Testis (tissue), 2 donors: ENCODE results near the gene LASP1NB.
"Not testable (repeated sequence)": the region's sequence is repeated elsewhere in the genome, so short reads cannot be mapped to it uniquely, and the experiment has no call there.

Experiments
- DNase-seq: peaks from one replicate; pipeline ENCODE4 v3.0.0-alpha.2; 2019
- H3K27ac ChIP-seq, 2 donors: fragments of 200-600 bp; sonication (generic); one replicate each; pipeline ENCODE4 v1.5.1; 2019
- H3K27me3 ChIP-seq: fragments of 200-600 bp; sonication (generic); one replicate; pipeline ENCODE4 v1.5.1; 2019
- H3K36me3 ChIP-seq: fragments of 200-600 bp; sonication (generic); one replicate; pipeline ENCODE4 v1.5.1; 2017; ENCODE audit warnings: low read depth; ENCODE audit errors: missing control alignments
- H3K4me1 ChIP-seq: fragments of 200-600 bp; sonication (generic); one replicate; pipeline ENCODE4 v1.5.1; 2019
- H3K4me3 ChIP-seq, 2 donors: fragments of 200-600 bp; sonication (generic); one replicate each; pipeline ENCODE4 v1.5.1; 2017 to 2019
- H3K9me3 ChIP-seq: fragments of 200-600 bp; sonication (generic); one replicate; pipeline ENCODE4 v1.5.1; 2017
- CTCF ChIP-seq, 3 experiments: fragments of 450-650 bp in 2 of 3; fragments of 200-600 bp in 1 of 3; sonication (generic) in 1 of 3; IDR thresholded peaks; one replicate each; pipeline ENCODE4 v1.5.1; 2016 to 2019; ENCODE audit warnings: antibody characterized with exemption in 3 of 3, mild to moderate bottlenecking in 2 of 3, moderate library complexity in 1 of 3
- POLR2A ChIP-seq: fragments of 450-650 bp; IDR thresholded peaks from one replicate; pipeline ENCODE4 v1.6.1; 2017; ENCODE audit warnings: antibody characterized with exemption, mild to moderate bottlenecking, moderate library complexity
- WGBS, 2 donors: methylation state at CpG; one replicate each; pipeline ENCODE4 v1.1.5; 2018; 5-methylcytosine and 5-hydroxymethylcytosine counted together
- intact Hi-C: fragments of 100-400 bp; cut with DNase I; formaldehyde crosslinking; loops from one replicate; pipeline ENCODE4 v1.15.1; 2023; ENCODE audit warnings: low total_unique reads

The LASP1NB gene

GRCh38 chr17:38926293-38927070, 1.1 kb downstream of the LASP1NB start:
- intact Hi-C loops, result no loop called here
- no peak overlapping the region for H3K4me3 ChIP-seq
- no peaks in the 10 kb centered on the region for H3K27me3 ChIP-seq
- H3K4me1 ChIP-seq, result no peaks in the 10 kb centered on the region
- H3K36me3 ChIP-seq, result no peaks in the 10 kb centered on the region
- DNase-seq, result peak; percentile 12
- TF ChIP-seq POLR2A (no peak), CTCF (IDR thresholded peaks at IDR 0.05) (no peak)
- WGBS, 2 donors, result 56 to 86% methylated on average over 2 of the region's 2 CpGs
- no peaks in the 10 kb centered on the region for H3K9me3 ChIP-seq
- peak overlapping the region in 1 of 2 donors; percentile 66 for H3K27ac ChIP-seq

GRCh38 chr17:38930782-38931181, 5.4 kb downstream of the LASP1NB start:
- WGBS, 2 donors, result 60 to 74% methylated on average over 1 to 12 of the region's 36 CpGs
- H3K36me3 ChIP-seq, H3K4me1 ChIP-seq, intact Hi-C loops, H3K27ac ChIP-seq, H3K27me3 ChIP-seq, H3K9me3 ChIP-seq: not testable (repeated sequence)
- peak; percentile 6 for DNase-seq
- H3K4me3 ChIP-seq, result peak overlapping the region in 1 of 2 donors; percentile 18

DNA sequence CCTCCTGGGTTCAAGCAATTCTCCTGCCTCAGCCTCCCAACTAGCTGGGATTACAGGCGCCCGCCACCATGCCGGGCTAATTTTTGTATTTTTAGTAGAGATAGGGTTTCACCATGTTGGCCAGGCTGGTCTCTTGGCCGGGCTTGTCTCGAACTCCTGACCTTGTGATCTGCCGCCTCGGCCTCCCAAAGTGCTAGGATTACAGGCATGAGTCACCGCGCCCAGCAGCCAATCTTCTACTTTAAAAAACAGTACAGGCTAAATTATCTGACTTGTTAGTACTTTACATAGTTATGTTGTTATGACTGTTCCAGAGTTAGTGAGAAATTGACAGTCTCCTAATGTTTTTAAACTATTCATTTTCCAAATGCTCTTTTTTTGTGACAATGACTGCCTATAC, 8.5 kb downstream of the LASP1NB start:
- H3K9me3 ChIP-seq, H3K4me3 ChIP-seq, intact Hi-C loops, H3K27ac ChIP-seq, H3K4me1 ChIP-seq, H3K27me3 ChIP-seq, H3K36me3 ChIP-seq, DNase-seq: not testable (repeated sequence)
- WGBS, 2 donors, result 89 to 90% methylated on average over 9 of the region's 9 CpGs

- TF ChIP-seq CTCF (IDR thresholded peaks at IDR 0.05) (no peak), POLR2A (no peak)
- no peaks in the 10 kb centered on the region for H3K9me3 ChIP-seq
- no peak for DNase-seq
- no peaks in the 10 kb centered on the region for H3K4me1 ChIP-seq
- no peak overlapping the region for H3K4me3 ChIP-seq
- no peak overlapping the region for H3K27ac ChIP-seq
- intact Hi-C loops, result no loop called here
- H3K36me3 ChIP-seq, result no peaks in the 10 kb centered on the region
- no peaks in the 10 kb centered on the region for H3K27me3 ChIP-seq
These were observed 14.6 kb downstream of the LASP1NB start for GRCh38 chr17:38939987-38940386.

DNA sequence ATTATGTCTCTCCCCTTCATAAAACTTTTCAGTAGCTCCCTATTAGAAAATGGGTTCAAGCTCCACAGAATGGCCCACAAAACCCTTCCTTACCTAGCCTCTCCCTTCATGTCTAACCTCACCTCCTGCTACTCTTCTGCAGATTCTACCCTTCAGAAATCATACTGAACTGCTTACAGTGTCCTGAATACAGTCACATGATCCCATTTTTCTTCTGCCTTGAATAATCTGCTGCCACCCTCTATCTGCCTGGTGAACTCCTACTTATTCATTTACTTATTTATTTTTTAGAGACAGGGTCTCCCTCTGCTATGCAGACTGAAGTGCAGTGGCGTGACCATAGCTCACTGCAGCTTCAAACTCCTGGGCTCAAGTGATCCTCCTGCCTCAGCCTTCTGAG, 15.0 kb downstream of the LASP1NB start:
- intact Hi-C loops, result no loop called here
- H3K27ac ChIP-seq, result no peak overlapping the region
- H3K4me3 ChIP-seq, result no peak overlapping the region
- H3K36me3 ChIP-seq, result no peaks in the 10 kb centered on the region
- no peak for DNase-seq
- H3K27me3 ChIP-seq, result no peaks in the 10 kb centered on the region
- H3K4me1 ChIP-seq, result no peaks in the 10 kb centered on the region
- TF ChIP-seq CTCF (IDR thresholded peaks at IDR 0.05), result no peak
- no peak for TF ChIP-seq POLR2A
- no peaks in the 10 kb centered on the region for H3K9me3 ChIP-seq
- 90 to 100% methylated on average over 1 of the region's 1 CpG for WGBS, 2 donors

- Histone ChIP-seq H3K27me3 (no peaks in the 10 kb centered on the region), H3K27ac (no peak overlapping the region), H3K4me3 (no peak overlapping the region), H3K36me3 (no peaks in the 10 kb centered on the region), H3K4me1 (no peaks in the 10 kb centered on the region), H3K9me3 (no peaks in the 10 kb centered on the region)
- no peak for DNase-seq
- WGBS, 2 donors, result 49 to 50% methylated on average over 4 of the region's 4 CpGs
- TF ChIP-seq CTCF (IDR thresholded peaks at IDR 0.05), result no peak
- TF ChIP-seq POLR2A, result no peak
- intact Hi-C loops, result no loop called here
These were observed 17.4 kb downstream of the LASP1NB start for GRCh38 chr17:38942696-38943334.
